ACHN (cell line): ENCODE results near the gene INHBB.
A peak's percentile ranks its signal among the peaks of the same experiment; 100 is the strongest.

Source experiments
- DNase-seq: peaks from one replicate; pipeline ENCODE4 v3.0.0-alpha.2; 2015
- in situ Hi-C: cut with HindIII; loops from 2 replicates; pipeline ENCODE4 v1.10.0; 2017; ENCODE audit warnings: low sequenced_read_pairs, low pct_ligation_motif_present, low pct_unique_long_range_greater_than_20kb

Gene INHBB

DNA sequence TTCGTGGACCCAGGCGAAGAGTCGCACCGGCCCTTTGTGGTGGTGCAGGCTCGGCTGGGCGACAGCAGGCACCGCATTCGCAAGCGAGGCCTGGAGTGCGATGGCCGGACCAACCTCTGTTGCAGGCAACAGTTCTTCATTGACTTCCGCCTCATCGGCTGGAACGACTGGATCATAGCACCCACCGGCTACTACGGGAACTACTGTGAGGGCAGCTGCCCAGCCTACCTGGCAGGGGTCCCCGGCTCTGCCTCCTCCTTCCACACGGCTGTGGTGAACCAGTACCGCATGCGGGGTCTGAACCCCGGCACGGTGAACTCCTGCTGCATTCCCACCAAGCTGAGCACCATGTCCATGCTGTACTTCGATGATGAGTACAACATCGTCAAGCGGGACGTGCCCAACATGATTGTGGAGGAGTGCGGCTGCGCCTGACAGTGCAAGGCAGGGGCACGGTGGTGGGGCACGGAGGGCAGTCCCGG, 3.5 kb downstream of the INHBB start:
- no peak for DNase-seq
- in situ Hi-C loops = no loop called here

DNA sequence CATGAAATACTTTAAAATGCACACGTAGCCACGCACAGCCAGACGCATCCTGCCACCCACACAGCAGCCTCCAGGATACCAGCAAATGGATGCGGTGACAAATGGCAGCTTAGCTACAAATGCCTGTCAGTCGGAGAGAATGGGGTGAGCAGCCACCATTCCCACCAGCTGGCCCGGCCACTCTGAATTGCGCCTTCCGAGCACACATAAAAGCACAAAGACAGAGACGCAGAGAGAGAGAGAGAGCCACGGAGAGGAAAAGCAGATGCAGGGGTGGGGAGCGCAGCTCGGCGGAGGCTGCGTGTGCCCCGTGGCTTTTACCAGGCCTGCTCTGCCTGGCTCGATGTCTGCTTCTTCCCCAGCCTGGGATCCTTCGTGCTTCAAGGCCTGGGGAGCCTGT, 4.1 kb downstream of the INHBB start:
- in situ Hi-C loops = no loop called here

DNA sequence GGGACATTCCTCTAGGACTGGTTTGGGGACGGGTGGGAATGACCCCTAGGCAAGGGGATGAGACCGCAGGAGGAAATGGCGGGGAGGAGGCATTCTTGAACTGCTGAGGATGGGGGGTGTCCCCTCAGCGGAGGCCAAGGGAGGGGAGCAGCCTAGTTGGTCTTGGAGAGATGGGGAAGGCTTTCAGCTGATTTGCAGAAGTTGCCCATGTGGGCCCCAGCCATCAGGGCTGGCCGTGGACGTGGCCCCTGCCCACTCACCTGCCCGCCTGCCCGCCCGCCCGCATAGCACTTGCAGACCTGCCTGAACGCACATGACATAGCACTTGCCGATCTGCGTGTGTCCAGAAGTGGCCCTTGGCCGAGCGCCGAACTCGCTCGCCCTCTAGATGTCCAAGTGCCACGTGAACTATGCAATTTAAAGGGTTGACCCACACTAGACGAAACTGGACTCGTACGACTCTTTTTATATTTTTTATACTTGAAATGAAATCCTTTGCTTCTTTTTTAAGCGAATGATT, 4.9 kb downstream of the INHBB start:
- in situ Hi-C loops = no loop called here
- DNase-seq = no peak

More for the DNA sequence above, 4.1 kb downstream of the INHBB start:
- DNase-seq = no peak

DNA sequence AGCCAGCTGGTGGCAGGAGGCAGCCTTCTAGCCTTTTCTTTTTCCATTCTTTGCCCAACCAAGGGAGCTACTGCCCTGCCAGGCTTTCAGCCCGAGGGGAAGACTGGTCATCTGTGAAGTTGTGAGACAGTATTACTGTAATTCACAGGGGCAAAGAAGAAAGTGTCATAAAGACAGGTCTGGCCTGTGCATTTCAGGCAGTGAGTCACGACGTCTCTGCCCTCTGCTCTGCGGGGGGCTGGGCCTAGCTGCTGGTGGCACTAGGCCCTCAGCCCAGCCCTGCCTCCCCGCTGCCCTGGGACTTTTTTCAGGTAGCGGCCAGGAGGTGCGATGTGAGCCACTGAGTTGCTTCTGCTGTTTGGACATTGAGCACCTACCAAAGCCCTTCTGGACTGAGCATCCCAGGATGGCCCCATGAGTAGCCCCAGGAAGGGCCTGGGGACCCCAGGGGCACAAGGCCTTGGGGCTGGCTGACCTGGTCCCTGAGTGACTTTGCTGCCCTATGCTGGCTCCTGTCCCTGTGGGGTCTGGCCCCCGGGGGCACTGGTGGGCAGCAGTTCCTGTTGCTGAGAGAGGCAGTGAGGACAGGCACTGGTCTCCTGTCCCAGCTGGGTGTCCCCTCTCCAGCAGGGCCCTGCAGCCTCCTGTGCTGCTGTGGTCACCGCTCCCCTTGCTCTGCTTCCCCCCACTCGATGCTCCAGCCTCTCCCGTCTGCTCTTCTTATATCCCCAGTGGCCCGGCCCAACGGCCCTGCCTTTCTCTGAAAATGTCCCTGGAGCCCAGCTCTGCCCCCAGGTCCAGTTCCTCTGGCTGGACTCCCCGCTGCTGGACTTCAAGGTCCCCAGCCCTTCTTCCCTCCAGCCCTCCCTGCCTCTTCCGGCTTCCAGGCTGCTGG, 7.0 kb downstream of the INHBB start:
- no peak for DNase-seq

DNA sequence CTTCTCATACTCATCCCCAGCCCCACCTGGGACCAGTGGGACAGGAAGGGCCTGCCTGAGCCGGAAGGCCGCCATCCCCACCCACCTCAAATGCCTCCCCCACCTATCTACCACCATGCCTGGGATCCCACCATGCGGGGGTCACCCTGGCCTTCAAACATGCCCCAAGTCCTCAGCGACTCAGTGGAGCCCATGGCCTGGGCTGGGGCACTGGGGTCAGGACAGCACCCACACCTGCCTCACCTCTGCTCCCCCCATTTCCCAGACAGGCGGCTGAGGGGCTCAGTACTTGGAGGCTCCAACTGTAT, 7.6 kb downstream of the INHBB start:
- in situ Hi-C loops = no loop called here
- no peak for DNase-seq

More for the DNA sequence above, 7.0 kb downstream of the INHBB start:
- in situ Hi-C loops = no loop called here

DNA sequence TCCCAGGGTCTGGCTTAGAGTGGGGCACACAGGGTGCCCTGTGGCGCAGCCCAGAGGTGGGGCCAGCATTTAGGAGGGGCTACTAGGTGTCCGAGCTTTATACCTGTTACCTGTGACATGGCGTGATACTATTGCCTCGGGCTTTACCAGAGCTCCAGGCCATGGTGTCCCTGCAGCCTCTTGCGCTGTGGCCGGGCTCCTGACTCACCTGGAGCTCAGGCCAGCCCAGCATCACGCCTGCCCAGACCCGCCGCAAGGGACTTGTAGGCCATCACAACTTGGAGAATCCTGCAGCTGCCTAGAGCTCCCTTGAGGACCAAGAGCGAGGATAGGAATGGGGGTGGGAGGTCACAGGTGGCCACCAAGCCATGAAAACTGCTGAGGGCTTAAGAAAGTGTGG, 8.0 kb downstream of the INHBB start:
- DNase-seq = no peak
- in situ Hi-C loops = no loop called here

DNA sequence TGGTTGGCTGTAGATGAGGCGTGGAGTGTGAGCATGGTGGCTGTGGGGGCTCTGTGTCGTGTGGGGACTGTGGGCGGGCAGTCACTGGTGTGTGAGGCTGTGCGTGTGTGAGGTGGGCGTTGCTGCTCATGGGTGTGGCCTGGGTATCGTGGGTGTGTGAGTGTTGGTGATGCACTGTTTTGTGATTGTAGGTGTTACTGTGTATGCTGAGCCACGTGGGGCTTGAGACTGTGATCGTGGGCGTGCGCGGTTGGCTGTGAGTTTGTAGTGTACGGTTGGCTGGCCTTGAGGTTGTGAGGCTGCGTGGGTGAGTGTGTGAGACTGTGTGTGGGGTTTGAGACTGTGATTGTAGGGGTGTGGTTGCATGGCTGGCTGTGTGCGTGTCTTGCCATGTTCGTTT, 8.5 kb downstream of the INHBB start:
- in situ Hi-C loops = no loop called here
- no peak for DNase-seq

DNA sequence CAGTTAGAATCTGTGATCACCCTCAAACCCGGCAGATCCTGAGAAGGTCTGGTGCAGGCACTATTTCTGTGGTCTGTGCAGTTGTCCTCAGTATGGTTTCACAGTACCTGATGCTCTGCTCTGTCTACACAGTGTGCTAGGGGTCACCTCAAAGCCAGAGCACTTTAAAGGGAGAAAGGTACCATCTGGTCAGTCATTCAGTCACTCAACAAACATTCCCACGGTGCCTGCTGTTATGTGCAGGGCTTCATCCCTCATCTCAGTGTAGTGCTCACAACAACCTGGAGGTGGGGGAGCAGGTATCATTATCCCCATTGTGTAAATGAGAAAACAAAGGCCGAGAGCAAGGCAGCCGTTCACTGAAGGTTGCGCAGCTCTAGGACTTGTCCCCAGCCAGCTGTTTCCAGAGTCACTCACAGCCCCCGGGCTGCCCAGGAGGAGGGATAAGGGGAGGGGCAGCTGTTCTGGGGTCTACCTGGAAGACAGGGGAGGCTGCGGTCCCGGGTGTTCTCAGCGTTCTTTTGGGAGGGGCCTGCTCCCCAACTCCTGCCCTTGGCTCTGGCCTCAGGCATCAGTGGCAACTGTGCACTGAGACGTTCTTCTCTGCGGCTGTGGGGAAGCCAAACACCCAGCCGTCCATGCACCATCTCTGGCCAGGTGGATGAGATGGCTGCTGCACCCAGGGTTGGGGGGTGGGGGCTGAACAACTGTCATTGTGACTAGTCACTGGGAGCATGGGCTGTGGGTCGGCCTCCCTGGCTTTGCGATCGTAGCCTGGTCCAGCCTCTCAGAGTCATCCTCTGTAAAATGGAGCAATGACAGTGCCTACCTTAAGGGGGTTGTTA, 9.2 kb downstream of the INHBB start:
- DNase-seq = no peak
- in situ Hi-C loops = no loop called here

DNA sequence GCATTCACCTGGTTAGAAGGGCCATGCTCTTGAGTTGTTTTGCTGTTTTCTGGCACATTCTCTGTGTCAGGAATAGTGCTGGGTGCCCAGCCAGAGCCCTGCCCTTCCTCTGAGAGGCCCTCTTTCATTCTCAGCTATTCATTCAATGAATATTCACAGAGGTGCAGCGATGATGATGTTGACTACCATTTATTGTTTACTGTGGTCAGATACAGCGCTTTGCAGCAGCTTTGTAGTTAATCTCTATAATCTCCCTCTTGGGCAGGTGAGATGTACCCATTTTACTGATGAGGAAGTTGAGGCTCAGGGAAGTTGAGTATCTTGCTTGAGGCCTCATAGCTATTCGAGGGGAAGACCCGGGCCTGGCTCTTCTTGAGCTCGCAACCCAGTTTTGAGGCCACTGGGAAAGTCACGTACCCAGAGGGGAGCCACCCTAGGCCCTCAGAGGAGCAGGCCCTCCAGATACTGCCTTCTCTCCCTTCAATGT, 9.9 kb downstream of the INHBB start:
- DNase-seq = no peak
- in situ Hi-C loops = no loop called here

DNA sequence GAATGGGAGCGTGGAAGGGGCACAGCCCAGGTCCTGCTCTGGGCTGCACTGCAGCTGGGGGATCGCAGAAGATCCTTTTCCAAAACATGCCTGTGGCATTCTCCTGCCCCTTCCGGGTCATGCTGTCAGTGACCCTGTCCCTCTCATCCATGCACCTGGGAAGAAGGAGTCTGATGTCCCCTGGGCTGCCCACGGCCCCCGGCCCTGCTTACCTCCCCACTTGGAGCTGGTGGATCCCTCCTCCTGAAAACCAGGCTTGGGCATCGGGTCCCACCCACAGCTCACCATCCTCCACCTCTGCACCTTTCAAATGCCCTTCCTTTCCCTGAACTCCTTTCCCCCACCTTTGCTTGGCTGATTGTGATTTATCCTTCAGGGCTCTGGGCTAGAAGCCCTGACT, 11.8 kb downstream of the INHBB start:
- no peak for DNase-seq
- in situ Hi-C loops = no loop called here

DNA sequence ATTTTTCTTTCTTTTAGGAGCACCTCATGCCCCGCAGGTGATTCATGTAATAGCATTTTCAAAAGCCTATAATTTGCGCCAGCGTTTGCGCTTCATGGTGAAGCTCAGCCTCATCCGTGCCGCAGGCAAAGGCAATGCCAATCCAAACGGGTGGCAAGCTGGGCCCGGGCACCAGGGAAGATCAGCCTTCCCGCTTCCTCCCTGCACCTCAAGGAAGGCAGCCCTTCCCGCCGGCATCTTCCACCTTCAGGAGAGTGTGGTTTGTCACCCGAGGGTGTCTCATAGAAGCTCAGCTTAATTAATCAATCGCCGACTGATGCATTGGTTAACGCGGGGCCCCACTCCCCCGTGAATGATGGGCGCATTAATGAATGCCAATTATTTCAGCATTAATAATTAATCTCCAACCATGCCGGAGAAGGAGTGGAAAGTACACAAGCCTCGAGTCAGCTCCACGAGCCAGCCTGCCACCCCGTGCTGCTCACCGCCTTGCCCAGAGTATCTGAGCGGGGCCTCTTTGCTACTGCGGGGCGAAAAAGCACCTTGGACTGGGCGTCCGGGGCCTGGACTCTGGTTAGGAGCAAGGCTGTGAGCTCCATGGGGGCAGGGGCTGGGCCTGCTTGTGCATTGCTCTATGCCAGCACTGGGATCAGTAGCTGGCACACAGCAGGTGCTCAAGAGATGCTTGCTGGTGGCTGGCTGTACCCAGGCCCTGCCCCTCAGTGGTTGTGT, 13.0 kb downstream of the INHBB start:
- in situ Hi-C loops = no loop called here
- no peak for DNase-seq

DNA sequence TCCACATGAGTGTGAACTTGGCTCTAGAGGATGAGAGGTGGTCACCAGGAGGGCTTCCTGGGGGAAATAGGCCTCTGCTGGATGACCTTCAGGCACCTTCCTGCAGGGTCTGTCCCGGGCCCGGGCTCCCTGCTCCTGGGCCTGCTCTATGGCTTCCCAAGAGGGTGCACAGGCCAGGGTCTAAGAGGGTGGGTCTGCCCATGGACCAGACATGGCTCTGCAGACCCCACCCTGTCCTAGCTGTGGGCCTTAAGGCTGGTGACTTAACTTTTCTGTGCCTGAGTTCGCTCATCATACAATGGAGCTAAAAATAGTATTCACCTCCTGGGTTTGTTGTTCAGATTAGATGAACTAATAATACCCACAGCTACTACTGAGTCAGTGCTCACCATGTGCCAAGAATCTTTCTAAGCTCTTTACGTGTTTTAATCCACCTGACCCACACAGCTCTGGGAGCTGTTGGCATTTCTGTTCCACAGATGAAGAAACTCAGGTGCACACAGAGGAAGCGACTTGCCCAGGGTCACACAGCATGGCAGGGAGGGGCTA, 14.4 kb downstream of the INHBB start:
- no peak for DNase-seq
- in situ Hi-C loops = no loop called here

DNA sequence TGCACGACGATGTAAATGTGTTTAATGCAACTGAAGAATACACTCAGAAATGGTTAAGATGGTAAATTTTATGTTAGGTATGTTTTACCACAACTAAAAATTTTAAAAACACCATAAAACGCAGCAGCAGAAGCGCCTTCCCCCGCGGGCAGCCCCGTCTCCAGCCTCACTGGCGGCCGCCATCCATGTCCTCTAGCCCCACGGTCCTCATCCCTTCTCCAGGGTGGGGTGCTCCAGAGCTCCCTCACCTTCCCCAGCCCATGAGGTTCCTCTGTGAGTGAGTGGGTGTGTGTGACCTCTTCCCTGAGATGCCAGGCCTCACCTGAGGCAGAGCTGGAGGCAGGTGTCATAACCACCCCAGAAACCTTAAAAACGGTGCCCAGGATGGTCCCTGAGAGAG, 17.0 kb downstream of the INHBB start:
- no peak for DNase-seq
- in situ Hi-C loops = no loop called here

DNA sequence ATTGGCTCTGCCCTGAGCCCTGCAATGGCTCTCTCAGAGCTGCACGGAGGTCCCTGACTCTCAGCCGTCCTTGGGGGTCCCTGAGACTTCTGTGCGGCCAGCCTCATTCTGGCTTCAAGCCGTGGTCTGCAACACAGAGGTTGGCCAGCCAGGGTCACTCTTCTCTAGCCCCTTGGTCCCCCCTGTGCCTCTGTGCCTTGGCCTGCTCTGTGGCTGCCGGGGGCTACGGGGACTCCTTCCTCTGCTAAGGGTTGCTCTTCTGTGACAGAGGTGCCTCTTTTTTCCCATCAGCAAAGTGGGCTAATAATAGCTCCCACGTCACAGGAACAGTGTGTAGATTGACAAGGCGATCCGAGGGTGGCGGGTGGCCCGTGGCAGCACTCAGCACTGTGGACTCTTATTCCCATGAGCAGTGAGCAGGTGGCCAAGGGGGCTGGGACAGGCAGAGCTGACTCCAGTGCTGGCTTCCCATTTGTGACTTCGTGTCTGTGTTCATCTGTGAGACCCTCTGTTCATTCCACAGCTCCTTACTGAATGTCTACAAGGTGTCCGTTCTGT, 19.4 kb downstream of the INHBB start:
- in situ Hi-C loops = no loop called here
- no peak for DNase-seq

DNA sequence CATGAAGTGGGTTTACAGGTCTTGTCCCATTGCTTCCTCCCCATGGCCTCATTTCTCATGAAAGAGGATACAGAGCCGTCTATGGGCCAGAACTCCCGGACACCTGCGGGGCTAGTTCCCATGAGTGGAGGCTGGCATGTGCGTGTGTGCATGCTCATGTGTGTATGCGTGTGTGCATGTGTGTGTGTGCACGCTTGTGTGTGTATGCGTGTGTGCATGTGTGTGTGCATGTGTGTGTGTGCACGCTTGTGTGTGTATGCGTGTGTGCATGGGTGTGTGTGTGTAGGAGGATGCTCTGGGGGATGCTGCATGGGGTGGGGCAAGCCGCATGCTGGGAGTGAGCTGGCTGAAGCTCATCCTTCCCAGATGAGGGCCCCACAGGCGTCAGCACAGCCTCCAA, 20.8 kb downstream of the INHBB start:
- in situ Hi-C loops = no loop called here
- DNase-seq = no peak

DNA sequence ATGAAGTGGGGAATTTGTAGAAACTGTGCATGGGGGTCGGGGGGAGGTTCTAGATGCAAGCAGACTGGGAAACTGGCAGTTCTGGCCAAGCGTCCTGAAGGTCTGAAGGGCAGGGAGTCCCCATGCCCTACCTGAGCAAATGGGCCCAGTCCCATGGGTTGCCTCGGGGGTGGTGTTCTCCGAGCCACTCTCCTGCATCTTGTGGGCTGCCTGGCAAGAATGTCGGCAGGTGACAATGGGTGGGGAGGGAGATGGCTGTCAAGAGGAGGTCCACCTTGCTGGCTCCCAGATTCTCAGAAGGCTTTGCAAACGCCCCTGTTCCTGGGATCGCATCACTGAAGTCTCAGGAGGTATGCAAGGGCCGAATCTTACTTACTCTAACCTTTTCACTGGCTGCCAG, 21.3 kb downstream of the INHBB start:
- in situ Hi-C loops = no loop called here

DNA sequence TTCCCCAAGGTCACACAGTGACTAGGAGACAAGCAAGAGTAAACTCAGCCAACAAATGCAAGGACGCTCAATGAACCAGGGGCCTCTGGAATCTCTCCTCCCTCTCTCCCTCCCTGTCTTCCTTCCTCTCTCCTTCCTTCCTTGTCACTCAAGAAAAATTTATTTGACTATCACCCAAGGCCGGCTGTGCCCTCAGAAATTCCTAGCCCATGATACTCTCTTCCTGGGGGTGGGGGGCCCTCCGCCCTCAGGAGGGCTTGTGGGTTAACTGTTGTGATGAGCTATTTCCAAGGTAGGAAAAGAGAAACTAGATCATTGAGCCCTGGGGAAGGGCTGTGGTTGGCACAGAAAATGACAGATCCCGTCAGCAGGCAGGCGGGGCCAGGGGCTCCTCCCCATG, 21.7 kb downstream of the INHBB start:
- peak; percentile 35 for DNase-seq
- in situ Hi-C loops = no loop called here

More for the DNA sequence above, 21.3 kb downstream of the INHBB start:
- no peak for DNase-seq

DNA sequence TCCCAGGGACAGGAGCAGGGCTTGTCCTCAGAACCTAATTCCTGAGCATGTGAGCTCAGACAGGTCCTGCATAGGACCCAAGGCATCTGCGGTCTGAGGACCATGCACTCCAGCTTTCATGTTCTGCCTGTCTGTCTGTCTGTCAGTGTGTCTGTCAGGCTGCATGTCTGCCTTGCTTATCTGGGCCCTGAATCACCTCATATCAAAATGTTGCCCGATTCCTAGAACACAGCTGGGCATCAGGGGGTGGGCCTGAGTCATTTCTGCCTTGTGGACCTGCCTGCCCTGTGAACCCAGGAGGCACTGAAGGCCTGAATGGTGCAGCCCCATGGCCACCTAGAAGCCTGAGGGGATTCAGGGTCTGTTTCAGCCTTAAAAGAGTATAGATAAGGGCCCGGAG, 22.1 kb downstream of the INHBB start:
- DNase-seq = no peak
- in situ Hi-C loops = no loop called here
